Liver (tissue), 3 donors: Measurements from ENCODE around the gene FYCO1.

ENCODE experiments used
- ATF3 ChIP-seq: IDR thresholded peaks from 2 replicates; pipeline ENCODE4 v1.6.1; 2016; ENCODE audit warnings: antibody characterized with exemption
- CTCF ChIP-seq: fragments of 150-350 bp; IDR thresholded peaks from 2 replicates; pipeline ENCODE4 v1.5.1; 2017; ENCODE audit warnings: improper control_type of control experiment, low read depth, low read length; ENCODE audit not compliant: missing input control
- EGR1 ChIP-seq, 2 donors: IDR thresholded peaks; 2 replicates each; pipeline ENCODE4 v1.6.1; 2016 to 2018; ENCODE audit warnings: antibody characterized with exemption in 2 of 2, low read depth in 2 of 2
- FOXA1 ChIP-seq: IDR thresholded peaks from 2 replicates; pipeline ENCODE4 v1.6.1; 2016; ENCODE audit warnings: antibody characterized with exemption
- GABPA ChIP-seq, 2 donors: IDR thresholded peaks in 1 of 2; conservative IDR thresholded peaks in 1 of 2; 2 replicates each; pipeline ENCODE4 v1.6.1; 2016; ENCODE audit warnings: antibody characterized with exemption in 2 of 2, mild to moderate bottlenecking in 1 of 2, moderate library complexity in 1 of 2
- HNF4G ChIP-seq: IDR thresholded peaks from 2 replicates; pipeline ENCODE4 v1.6.1; 2016; ENCODE audit warnings: antibody characterized with exemption
- JUND ChIP-seq, 2 donors: IDR thresholded peaks; 2 replicates each; pipeline ENCODE4 v1.6.1; 2016; ENCODE audit warnings: antibody characterized with exemption in 2 of 2
- MAX ChIP-seq: IDR thresholded peaks from 2 replicates; pipeline ENCODE4 v1.6.1; 2016; ENCODE audit warnings: antibody characterized with exemption
- RAD21 ChIP-seq, 2 donors: IDR thresholded peaks; 2 replicates each; pipeline ENCODE4 v1.6.1; 2016; ENCODE audit warnings: antibody characterized with exemption in 2 of 2, mild to moderate bottlenecking in 2 of 2
- REST ChIP-seq: IDR thresholded peaks from 2 replicates; pipeline ENCODE4 v1.6.1; 2016; ENCODE audit warnings: antibody characterized with exemption, mild to moderate bottlenecking
- RXRA ChIP-seq, 2 donors: IDR thresholded peaks; 2 replicates each; pipeline ENCODE4 v1.6.1; 2017 to 2018; ENCODE audit warnings: antibody characterized with exemption in 2 of 2, mild to moderate bottlenecking in 1 of 2
- SP1 ChIP-seq: IDR thresholded peaks from 2 replicates; pipeline ENCODE4 v1.6.1; 2018; ENCODE audit warnings: antibody characterized with exemption, mild to moderate bottlenecking
- TAF1 ChIP-seq: conservative IDR thresholded peaks from 2 replicates; pipeline ENCODE4 v1.6.1; 2016; ENCODE audit warnings: antibody characterized with exemption, mild to moderate bottlenecking
- YY1 ChIP-seq: IDR thresholded peaks from 2 replicates; pipeline ENCODE4 v1.6.1; 2016; ENCODE audit warnings: antibody characterized with exemption, mild to moderate bottlenecking
- donor health status: healthy.
- donor health status: healthy.

GRCh38 chr3:45922039-45922326, 73.6 kb downstream of the FYCO1 start:
- TF ChIP-seq CTCF: no peak
- TF ChIP-seq YY1: no peak
- TF ChIP-seq TAF1: no peak
- no peak for TF ChIP-seq REST
- TF ChIP-seq MAX: no peak
- TF ChIP-seq RAD21 (IDR thresholded peaks at IDR 0.05): no peak
- no peak for TF ChIP-seq RXRA (IDR thresholded peaks at IDR 0.05)
- no peak for TF ChIP-seq SP1
- no peak for TF ChIP-seq HNF4G
- TF ChIP-seq EGR1 (IDR thresholded peaks at IDR 0.05; ENCODE audit: low read depth in 2 of 2): no peak
- TF ChIP-seq FOXA1: no peak
- TF ChIP-seq ATF3: no peak
- TF ChIP-seq GABPA (IDR thresholded peaks at IDR 0.05 in 1 of 2, conservative IDR thresholded peaks at IDR 0.05 in 1 of 2): no peak
- TF ChIP-seq JUND (IDR thresholded peaks at IDR 0.05): no peak
